ENCODE data around the gene CCDC116.

The CCDC116 gene

DNA sequence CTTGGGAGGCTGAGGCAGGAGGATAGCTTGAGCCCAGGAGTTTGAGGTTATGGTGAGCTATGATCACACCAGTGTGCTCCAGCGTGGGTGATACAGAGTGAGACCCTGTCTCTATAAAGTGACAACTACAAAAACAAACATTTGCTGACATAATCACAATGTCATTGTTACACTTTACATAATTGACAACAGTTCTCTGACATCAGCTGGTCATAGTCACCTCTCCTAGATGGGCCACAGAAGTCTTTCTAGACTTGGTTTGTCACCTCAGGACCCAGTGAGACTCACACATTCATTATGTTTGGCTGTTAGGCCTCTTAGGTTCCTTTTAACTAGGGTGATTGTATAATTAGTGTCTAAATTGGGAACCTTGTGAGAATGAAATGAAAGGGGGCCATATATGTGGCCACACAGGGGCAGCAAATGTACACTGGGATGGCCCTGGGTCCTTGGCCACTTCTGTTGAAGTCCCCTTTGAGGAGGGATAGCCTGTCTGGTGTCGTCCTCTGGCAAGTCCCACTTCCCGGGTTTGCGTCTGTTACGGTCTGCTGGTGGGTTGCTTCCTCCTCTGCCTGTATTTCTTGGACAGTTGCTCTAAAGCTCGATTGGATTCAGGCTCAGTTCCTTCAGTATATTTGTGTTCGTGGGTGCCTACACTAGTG lies 27.4 kb downstream of the CCDC116 start:
- no peak overlapping the region for H3K4me2 ChIP-seq
- H2AFZ ChIP-seq (ENCODE audit: low read depth): no peak overlapping the region
- no peak overlapping the region for H3K27ac ChIP-seq
- no peaks in the 10 kb centered on the region for H3K36me3 ChIP-seq (ENCODE audit: insufficient read depth)
- no peak overlapping the region for H3K4me3 ChIP-seq (IDR thresholded peaks at IDR 0.05; ENCODE audit: insufficient read depth, low read depth, low read length)
- TF ChIP-seq, protein P1, sequence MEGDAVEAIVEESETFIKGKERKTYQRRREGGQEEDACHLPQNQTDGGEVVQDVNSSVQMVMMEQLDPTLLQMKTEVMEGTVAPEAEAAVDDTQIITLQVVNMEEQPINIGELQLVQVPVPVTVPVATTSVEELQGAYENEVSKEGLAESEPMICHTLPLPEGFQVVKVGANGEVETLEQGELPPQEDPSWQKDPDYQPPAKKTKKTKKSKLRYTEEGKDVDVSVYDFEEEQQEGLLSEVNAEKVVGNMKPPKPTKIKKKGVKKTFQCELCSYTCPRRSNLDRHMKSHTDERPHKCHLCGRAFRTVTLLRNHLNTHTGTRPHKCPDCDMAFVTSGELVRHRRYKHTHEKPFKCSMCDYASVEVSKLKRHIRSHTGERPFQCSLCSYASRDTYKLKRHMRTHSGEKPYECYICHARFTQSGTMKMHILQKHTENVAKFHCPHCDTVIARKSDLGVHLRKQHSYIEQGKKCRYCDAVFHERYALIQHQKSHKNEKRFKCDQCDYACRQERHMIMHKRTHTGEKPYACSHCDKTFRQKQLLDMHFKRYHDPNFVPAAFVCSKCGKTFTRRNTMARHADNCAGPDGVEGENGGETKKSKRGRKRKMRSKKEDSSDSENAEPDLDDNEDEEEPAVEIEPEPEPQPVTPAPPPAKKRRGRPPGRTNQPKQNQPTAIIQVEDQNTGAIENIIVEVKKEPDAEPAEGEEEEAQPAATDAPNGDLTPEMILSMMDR (conservative IDR thresholded peaks at IDR 0.05; ENCODE audit: low read depth, low read length): no peak
- no peak overlapping the region for H3K9ac ChIP-seq
- no peaks in the 10 kb centered on the region for H3K79me2 ChIP-seq (ENCODE audit: insufficient read depth, low read depth)
- peaks cover 8% of the 10 kb centered on the region for H3K4me1 ChIP-seq (ENCODE audit: low read depth, poor library complexity, severe bottlenecking)
- H4K20me1 ChIP-seq (ENCODE audit: insufficient read depth): no peaks in the 10 kb centered on the region
- H3K27me3 ChIP-seq (ENCODE audit: insufficient read depth, low read depth): no peaks in the 10 kb centered on the region

DNA sequence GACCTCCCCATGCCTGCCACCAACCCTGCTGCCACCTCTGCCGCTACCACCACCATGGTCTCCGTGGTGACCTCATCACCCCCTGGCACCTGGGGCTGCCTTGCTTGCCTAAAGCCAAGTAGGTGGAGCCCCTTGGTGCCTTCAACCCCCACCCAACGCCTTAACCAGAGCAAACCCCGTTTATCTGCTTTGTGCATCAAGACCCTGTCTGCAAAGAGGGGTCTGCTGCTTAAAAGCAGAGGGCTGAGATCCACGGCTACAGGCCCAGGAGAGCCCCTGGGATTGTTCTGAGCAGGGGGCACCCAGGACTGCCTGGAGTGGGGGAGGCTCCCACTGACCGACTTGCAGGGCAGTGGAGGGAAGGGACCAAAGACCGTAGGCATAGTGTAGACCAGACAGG lies 28.3 kb downstream of the CCDC116 start:
- Histone ChIP-seq H3K36me3 (ENCODE audit: insufficient read depth) (no peaks in the 10 kb centered on the region), H2AFZ (ENCODE audit: low read depth) (no peak overlapping the region), H3K27ac (no peak overlapping the region), H3K4me2 (no peak overlapping the region), H4K20me1 (ENCODE audit: insufficient read depth) (no peaks in the 10 kb centered on the region), H3K4me1 (ENCODE audit: low read depth, poor library complexity, severe bottlenecking) (peaks cover 12% of the 10 kb centered on the region), H3K79me2 (ENCODE audit: insufficient read depth, low read depth) (no peaks in the 10 kb centered on the region), H3K27me3 (ENCODE audit: insufficient read depth, low read depth) (no peaks in the 10 kb centered on the region), H3K4me3 (IDR thresholded peaks at IDR 0.05; ENCODE audit: insufficient read depth, low read depth, low read length) (no peak overlapping the region), H3K9ac (no peak overlapping the region)
- TF ChIP-seq, protein P1 (conservative IDR thresholded peaks at IDR 0.05; ENCODE audit: low read depth, low read length): no peak

DNA sequence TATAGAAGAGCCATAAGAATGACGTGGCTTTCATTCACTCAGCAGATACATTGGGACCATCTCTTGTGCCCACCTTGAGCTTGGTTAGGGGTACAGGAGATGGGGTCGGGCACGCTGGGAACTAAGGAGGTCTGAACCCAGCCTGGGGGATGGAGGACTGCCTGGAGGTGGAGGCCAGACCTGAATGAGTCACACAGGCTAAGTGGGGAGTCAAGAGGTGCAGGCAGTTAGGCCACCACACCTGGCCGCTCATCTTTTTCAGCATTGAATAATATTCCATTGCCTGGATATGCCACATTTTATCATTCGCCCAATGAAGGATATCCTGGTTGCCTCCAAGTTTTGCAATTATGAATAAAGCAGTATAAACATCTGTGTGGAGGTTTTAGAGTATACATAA lies 29.4 kb downstream of the CCDC116 start:
- no peak overlapping the region for H3K4me3 ChIP-seq (IDR thresholded peaks at IDR 0.05; ENCODE audit: insufficient read depth, low read depth, low read length)
- H3K4me2 ChIP-seq: no peak overlapping the region
- H3K36me3 ChIP-seq (ENCODE audit: insufficient read depth): no peaks in the 10 kb centered on the region
- H3K79me2 ChIP-seq (ENCODE audit: insufficient read depth, low read depth): peaks cover 9% of the 10 kb centered on the region; the same call in 1 of the 2 replicates
- H3K27me3 ChIP-seq (ENCODE audit: insufficient read depth, low read depth): no peaks in the 10 kb centered on the region
- H2AFZ ChIP-seq (ENCODE audit: low read depth): no peak overlapping the region
- H3K4me1 ChIP-seq (ENCODE audit: low read depth, poor library complexity, severe bottlenecking): peaks cover 10% of the 10 kb centered on the region
- TF ChIP-seq, protein P1 (conservative IDR thresholded peaks at IDR 0.05; ENCODE audit: low read depth, low read length): no peak
- no peak overlapping the region for H3K27ac ChIP-seq
- no peak overlapping the region for H3K9ac ChIP-seq
- H4K20me1 ChIP-seq (ENCODE audit: insufficient read depth): no peaks in the 10 kb centered on the region

DNA sequence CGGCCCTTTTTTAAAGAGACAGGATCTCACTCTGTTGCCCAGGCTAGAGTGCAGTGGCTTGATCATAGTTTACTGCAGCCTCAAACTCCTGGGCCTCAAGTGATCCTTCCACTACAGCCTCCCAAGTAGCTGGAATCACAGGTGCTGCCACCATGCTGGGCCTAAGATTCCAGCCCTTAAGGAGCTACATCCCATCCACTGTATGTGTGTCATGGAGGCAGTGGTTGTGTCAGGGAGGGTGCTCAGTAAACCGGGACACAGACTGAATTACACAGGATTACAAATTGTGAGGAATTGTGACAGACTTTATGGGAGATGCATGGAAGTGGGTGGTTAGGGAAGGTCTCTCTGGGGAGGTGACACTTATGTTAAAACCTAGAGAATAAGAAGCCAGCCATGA lies 31.2 kb downstream of the CCDC116 start:
- no peaks in the 10 kb centered on the region for H4K20me1 ChIP-seq (ENCODE audit: insufficient read depth)
- no peaks in the 10 kb centered on the region for H3K36me3 ChIP-seq (ENCODE audit: insufficient read depth)
- H3K27ac ChIP-seq: no peak overlapping the region
- no peaks in the 10 kb centered on the region for H3K27me3 ChIP-seq (ENCODE audit: insufficient read depth, low read depth)
- no peak overlapping the region for H3K9ac ChIP-seq
- H2AFZ ChIP-seq (ENCODE audit: low read depth): no peak overlapping the region
- no peak overlapping the region for H3K4me3 ChIP-seq (IDR thresholded peaks at IDR 0.05; ENCODE audit: insufficient read depth, low read depth, low read length)
- H3K4me2 ChIP-seq: no peak overlapping the region
- TF ChIP-seq, protein P1 (conservative IDR thresholded peaks at IDR 0.05; ENCODE audit: low read depth, low read length): no peak
- peaks cover 4% of the 10 kb centered on the region for H3K4me1 ChIP-seq (ENCODE audit: low read depth, poor library complexity, severe bottlenecking)
- peaks cover 20% of the 10 kb centered on the region; the same call in 1 of the 2 replicates for H3K79me2 ChIP-seq (ENCODE audit: insufficient read depth, low read depth)
